Limb (tissue), 2 donors: Measurements from ENCODE around the gene KCNMB2.
"Not testable (repeated sequence)": the region's sequence is repeated elsewhere in the genome, so short reads cannot be mapped to it uniquely, and the experiment has no call there.

ENCODE experiments used
- DNase-seq, 2 donors: peaks; one replicate each; pipeline ENCODE4 v3.0.0-alpha.2; 2016; ENCODE audit errors: extremely low spot score in 2 of 2

The KCNMB2 gene

DNA sequence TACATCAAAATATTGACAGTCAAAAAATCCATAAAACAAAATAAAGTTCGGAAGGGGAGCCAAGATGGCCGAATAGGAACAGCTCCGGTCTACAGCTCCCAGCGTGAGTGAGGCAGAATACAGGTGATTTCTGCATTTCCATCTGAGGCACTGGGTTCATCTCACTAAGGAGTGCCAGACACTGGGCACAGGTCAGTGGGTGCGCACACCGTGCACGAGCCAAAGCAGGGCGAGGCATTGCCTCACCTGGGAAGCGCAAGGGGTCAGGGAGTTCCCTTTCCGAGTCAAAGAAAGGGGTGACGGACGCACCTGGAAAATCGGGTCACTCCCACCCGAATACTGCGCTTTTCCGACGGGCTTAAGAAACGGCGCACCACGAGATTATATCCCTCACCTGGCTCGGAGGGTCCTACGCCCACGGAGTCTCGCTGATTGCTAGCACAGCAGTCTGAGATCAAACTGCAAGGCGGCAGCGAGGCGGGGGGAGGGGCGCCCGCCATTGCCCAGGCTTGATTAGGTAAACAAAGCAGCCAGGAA, 323.7 kb downstream of the KCNMB2 start:
- DNase-seq: not testable (repeated sequence)

DNA sequence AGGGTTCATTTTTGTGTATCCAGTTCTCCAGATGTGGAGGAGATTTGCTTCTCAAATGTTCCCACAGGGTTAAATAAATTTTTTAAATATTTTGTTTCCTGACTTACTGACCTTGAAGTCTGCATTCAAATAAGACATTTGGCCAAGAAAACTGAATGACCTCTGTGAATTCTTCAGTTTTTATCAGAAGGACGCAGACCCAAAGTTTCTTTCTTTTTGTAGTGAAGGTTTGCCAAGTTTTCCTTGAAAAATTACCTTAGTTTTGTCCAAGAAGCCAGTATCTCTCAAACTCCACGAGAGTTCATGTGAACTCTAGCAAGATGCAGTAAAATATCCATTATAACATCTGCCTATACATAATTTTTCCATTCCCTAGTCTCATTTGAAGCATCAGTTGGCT, 332.4 kb downstream of the KCNMB2 start:
- DNase-seq: no peak

- no peak for DNase-seq
Measured at GRCh38 chr3:178870085-178870484, 333.8 kb downstream of the KCNMB2 start.

- no peak for DNase-seq
Measured at GRCh38 chr3:178875157-178875556, 338.9 kb downstream of the KCNMB2 start.

DNA sequence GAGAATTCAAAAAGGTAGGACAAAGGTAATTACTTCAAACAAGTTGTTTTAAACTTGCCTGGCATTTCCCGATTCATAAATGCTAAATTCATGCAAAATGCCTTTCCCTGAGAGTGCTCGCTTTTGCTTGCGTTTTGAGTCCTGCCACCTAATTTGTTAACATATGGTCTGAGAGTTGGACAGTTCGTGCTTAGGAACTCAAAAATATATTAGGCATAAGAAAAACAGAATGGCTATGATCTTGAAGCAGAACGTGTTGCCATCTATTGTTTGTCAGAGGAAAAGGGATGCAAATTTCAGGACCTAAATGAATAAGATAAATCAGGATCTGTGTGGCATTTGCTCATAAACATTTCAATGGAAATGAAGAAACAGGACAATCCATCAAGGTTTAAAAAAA, 339.6 kb downstream of the KCNMB2 start:
- DNase-seq: no peak

DNA sequence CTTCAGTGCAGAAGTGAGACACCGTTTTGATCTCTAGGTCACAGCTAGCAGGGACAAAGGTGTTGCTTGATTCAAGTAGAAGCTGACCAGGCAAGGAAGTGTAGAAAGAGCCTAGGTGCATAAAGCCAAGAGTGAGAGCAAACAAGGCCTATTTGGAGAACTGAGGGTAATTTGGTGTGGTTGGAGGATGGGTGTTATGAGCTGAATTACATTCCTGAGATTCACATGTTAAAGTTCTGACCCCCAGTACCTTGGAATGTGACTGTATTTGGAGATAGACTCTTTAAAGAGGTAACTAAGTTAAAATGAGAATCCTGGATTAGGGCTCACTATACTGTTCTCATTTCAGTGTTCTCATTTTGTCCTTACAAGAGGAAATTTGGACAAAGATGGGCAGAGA, 344.0 kb downstream of the KCNMB2 start:
- DNase-seq: no peak
